RWPE1 (cell line): ENCODE data around the gene INTS11.

ENCODE experiments used
- CTCF ChIA-PET: fragments of 350-600 bp; sonication (Branson Sonifier 250); formaldehyde crosslinking; extraction: SDS; loops from one replicate; lab custom pipeline; 2021; lab: Yijun Ruan, JAX
- POLR2A ChIA-PET: fragments of 400-600 bp; formaldehyde crosslinking; extraction: SDS; loops from one replicate; lab custom pipeline; 2020; ENCODE audit warnings: antibody characterized with exemption; ENCODE audit not compliant: low non-redundant PET; lab: Yijun Ruan, JAX
- DNase-seq: peaks from one replicate; pipeline ENCODE4 v3.0.0; 2012; ENCODE audit warnings: low spot score
- H3K27ac ChIP-seq: fragments of 450-650 bp; 2 replicates; pipeline ENCODE4 v1.5.1; 2017
- TF ChIP-seq, protein P1 (sequence below): fragments of 450-650 bp; conservative IDR thresholded peaks from 2 replicates; pipeline ENCODE4 v1.5.1; 2017; ENCODE audit warnings: low read depth, mild to moderate bottlenecking

The INTS11 gene

GRCh38 chr1:1335792-1336248 is 11.4 kb upstream of the INTS11 start:
- no peak for DNase-seq
- ChIA-PET POLR2A (no interaction called here), CTCF (interaction anchor here (0.9 kb wide), 1 partner anchor 36 kb away, joined by 3 read pairs; no protein-coding TSS in a partner anchor)
- TF ChIP-seq, protein P1, sequence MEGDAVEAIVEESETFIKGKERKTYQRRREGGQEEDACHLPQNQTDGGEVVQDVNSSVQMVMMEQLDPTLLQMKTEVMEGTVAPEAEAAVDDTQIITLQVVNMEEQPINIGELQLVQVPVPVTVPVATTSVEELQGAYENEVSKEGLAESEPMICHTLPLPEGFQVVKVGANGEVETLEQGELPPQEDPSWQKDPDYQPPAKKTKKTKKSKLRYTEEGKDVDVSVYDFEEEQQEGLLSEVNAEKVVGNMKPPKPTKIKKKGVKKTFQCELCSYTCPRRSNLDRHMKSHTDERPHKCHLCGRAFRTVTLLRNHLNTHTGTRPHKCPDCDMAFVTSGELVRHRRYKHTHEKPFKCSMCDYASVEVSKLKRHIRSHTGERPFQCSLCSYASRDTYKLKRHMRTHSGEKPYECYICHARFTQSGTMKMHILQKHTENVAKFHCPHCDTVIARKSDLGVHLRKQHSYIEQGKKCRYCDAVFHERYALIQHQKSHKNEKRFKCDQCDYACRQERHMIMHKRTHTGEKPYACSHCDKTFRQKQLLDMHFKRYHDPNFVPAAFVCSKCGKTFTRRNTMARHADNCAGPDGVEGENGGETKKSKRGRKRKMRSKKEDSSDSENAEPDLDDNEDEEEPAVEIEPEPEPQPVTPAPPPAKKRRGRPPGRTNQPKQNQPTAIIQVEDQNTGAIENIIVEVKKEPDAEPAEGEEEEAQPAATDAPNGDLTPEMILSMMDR, result no peak
- H3K27ac ChIP-seq, result peak overlapping the region; percentile 68

DNA sequence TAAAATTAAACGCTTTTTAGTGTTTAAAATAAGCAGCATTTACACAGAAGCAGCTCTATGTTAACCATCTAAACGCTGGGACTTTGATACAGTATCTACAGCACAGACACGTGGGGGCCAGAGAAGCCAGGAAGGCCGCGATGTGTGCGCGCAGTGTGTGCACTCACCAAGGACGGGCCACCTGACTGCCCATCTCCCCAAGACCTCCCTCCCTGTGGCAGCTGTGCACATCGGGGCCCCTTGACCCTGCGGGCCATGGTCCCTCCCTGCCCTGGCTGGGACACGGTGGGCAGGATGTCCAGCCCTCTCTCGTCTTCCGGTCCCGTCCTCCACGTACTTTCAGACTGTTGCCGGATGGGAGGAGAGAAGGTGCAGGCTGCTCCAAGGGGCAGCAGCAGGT is 10.8 kb upstream of the INTS11 start:
- ChIA-PET CTCF (no interaction called here), POLR2A (no interaction called here)
- no peak for DNase-seq
- peak overlapping the region; percentile 68 for H3K27ac ChIP-seq
- TF ChIP-seq, protein P1, result no peak

GRCh38 chr1:1334835-1335234 is 10.4 kb upstream of the INTS11 start:
- POLR2A ChIA-PET, result interaction anchor here (0.6 kb wide), 1 partner anchor 63 kb away, joined by 4 read pairs; no protein-coding TSS in a partner anchor
- peak overlapping the region; percentile 68 for H3K27ac ChIP-seq
- no peak for DNase-seq
- CTCF ChIA-PET, result interaction anchor here (0.6 to 2.0 kb wide), 3 partner anchors 10 to 37 kb away, joined by 3 to 6 read pairs (median 4); no protein-coding TSS in a partner anchor
- TF ChIP-seq, protein P1, result no peak

DNA sequence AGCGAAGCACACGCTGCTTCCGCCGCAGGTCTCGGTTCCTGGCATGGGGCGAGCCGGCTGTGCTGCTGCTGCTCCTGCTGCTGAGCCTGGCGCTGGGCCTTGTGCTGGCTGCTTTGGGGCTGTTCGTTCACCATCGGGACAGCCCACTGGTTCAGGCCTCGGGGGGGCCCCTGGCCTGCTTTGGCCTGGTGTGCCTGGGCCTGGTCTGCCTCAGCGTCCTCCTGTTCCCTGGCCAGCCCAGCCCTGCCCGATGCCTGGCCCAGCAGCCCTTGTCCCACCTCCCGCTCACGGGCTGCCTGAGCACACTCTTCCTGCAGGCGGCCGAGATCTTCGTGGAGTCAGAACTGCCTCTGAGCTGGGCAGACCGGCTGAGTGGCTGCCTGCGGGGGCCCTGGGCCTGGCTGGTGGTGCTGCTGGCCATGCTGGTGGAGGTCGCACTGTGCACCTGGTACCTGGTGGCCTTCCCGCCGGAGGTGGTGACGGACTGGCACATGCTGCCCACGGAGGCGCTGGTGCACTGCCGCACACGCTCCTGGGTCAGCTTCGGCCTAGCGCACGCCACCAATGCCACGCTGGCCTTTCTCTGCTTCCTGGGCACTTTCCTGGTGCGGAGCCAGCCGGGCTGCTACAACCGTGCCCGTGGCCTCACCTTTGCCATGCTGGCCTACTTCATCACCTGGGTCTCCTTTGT is 9.2 kb upstream of the INTS11 start:
- no peak for DNase-seq
- CTCF ChIA-PET, result interaction anchor here (1.2 to 2.0 kb wide), 2 partner anchors 12 to 38 kb away, joined by 4 to 6 read pairs; no protein-coding TSS in a partner anchor
- TF ChIP-seq, protein P1, result no peak
- peak overlapping the region; percentile 68 for H3K27ac ChIP-seq
- POLR2A ChIA-PET, result no interaction called here

DNA sequence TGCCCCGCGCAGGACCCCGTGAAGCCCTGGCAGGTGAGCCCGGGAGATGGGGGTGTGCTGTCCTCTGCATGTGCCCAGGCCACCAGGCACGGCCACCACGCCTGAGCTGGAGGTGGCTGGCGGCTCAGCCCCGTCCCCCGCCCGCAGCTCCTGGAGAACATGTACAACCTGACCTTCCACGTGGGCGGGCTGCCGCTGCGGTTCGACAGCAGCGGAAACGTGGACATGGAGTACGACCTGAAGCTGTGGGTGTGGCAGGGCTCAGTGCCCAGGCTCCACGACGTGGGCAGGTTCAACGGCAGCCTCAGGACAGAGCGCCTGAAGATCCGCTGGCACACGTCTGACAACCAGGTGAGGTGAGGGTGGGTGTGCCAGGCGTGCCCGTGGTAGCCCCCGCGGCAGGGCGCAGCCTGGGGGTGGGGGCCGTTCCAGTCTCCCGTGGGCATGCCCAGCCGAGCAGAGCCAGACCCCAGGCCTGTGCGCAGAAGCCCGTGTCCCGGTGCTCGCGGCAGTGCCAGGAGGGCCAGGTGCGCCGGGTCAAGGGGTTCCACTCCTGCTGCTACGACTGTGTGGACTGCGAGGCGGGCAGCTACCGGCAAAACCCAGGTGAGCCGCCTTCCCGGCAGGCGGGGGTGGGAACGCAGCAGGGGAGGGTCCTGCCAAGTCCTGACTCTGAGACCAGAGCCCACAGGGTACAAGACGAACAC is 8.5 kb upstream of the INTS11 start:
- DNase-seq, result no peak
- TF ChIP-seq, protein P1, result no peak
- peak overlapping the region; percentile 68 for H3K27ac ChIP-seq
- CTCF ChIA-PET, result interaction anchor here (2.0 kb wide), 1 partner anchor 12 kb away, joined by 6 read pairs; no protein-coding TSS in a partner anchor
- POLR2A ChIA-PET, result no interaction called here

DNA sequence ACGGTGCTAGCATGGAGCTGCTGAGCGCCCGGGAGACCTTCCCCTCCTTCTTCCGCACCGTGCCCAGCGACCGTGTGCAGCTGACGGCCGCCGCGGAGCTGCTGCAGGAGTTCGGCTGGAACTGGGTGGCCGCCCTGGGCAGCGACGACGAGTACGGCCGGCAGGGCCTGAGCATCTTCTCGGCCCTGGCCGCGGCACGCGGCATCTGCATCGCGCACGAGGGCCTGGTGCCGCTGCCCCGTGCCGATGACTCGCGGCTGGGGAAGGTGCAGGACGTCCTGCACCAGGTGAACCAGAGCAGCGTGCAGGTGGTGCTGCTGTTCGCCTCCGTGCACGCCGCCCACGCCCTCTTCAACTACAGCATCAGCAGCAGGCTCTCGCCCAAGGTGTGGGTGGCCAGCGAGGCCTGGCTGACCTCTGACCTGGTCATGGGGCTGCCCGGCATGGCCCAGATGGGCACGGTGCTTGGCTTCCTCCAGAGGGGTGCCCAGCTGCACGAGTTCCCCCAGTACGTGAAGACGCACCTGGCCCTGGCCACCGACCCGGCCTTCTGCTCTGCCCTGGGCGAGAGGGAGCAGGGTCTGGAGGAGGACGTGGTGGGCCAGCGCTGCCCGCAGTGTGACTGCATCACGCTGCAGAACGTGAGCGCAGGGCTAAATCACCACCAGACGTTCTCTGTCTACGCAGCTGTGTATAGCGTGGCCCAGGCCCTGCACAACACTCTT is 7.7 kb upstream of the INTS11 start:
- TF ChIP-seq, protein P1, result no peak
- CTCF ChIA-PET, result no interaction called here
- POLR2A ChIA-PET, result no interaction called here
- no peak for DNase-seq
- peak overlapping the region; percentile 68 for H3K27ac ChIP-seq
